ENCODE measurements around the gene PODXL. TPM values are rescaled to one million over a fixed set of nuclear protein-coding genes. Genes with fewer than 3 reads are reported as not detected.

PODXL gene
- total and polyA plus RNA-seq, 2 of the 8 experiments (the other 6 are each of a cell fraction or from before 2014, with no cell fraction given) = 638 to 925 TPM

- FAIRE-seq (no peak), DNase-seq (ENCODE audit: low read depth in 1 of 2, low spot score in 2 of 2) (no peak)
- H3K23me2 ChIP-seq (ENCODE audit: low read depth, low read length) = no peaks in the 10 kb centered on the region
- H4K8ac ChIP-seq (ENCODE audit: extremely low read depth, insufficient read depth, low read length) = peak overlapping the region; percentile 45; the same call in 1 of the 2 replicates
- H3K14ac ChIP-seq (ENCODE audit: insufficient read length) = no peak overlapping the region
- no peak overlapping the region for H2BK12ac ChIP-seq (ENCODE audit: low read depth, low read length)
- H3K79me1 ChIP-seq (ENCODE audit: low read depth, low read length) = no peaks in the 10 kb centered on the region; the same call in 1 of the 2 replicates
- H2BK15ac ChIP-seq (ENCODE audit: low read length) = no peak overlapping the region
- H3K9ac ChIP-seq (replicated peaks in 1 of 4; ENCODE audit: extremely low read depth in 1 of 4, low read depth in 3 of 4, low read length in 3 of 4) = no peak overlapping the region
- H3K9me3 ChIP-seq (ENCODE audit: insufficient read depth in 2 of 2, low read depth in 1 of 2, low read length in 1 of 2) = no peaks in the 10 kb centered on the region
- no peak overlapping the region for H3K18ac ChIP-seq (ENCODE audit: extremely low read depth, low read length)
- H2AK5ac ChIP-seq (ENCODE audit: low read depth, low read length) = no peak overlapping the region
- ChIA-PET CTCF (ENCODE audit: partially characterized antibody) (interaction anchor here (1.1 to 7.6 kb wide), 7 partner anchors 10 to 151 kb away, joined by 3 to 73 read pairs (median 5); no protein-coding TSS in a partner anchor), POLR2A (ENCODE audit: partially characterized antibody) (interaction anchor here (3.0 kb wide), 1 partner anchor 10 kb away, joined by 12 read pairs; no protein-coding TSS in a partner anchor)
- H3K27me3 ChIP-seq (replicated peaks in 1 of 4; ENCODE audit: control insufficient read depth in 3 of 4, extremely low read depth in 1 of 4, insufficient read depth in 3 of 4, low read length in 3 of 4) = no peaks in the 10 kb centered on the region
- peaks cover 22 to 26% of the 10 kb centered on the region in 2 experiments for H4K20me1 ChIP-seq (replicated peaks in 1 of 2; ENCODE audit: control insufficient read depth in 1 of 2, insufficient read depth in 2 of 2, low read length in 2 of 2)
- H3K23ac ChIP-seq (ENCODE audit: insufficient read length) = no peak overlapping the region
- H3K4me3 ChIP-seq (ENCODE audit: extremely low read depth in 1 of 4, insufficient read depth in 2 of 4, low read depth in 3 of 4, low read length in 4 of 4) = no peak overlapping the region
- H3K27ac ChIP-seq (ENCODE audit: low read depth, low read length) = no peak overlapping the region
- no peak overlapping the region for H3K4ac ChIP-seq (replicated peaks; ENCODE audit: insufficient read length, low read depth, low read length)
- H3K4me1 ChIP-seq (replicated peaks in 1 of 4; ENCODE audit: control insufficient read depth in 3 of 4, insufficient read depth in 4 of 4, low read length in 3 of 4) = peaks cover 0 to 4% (median 3%) of the 10 kb centered on the region in 4 experiments; a peak in 2 of 7 replicates
- H4K5ac ChIP-seq (ENCODE audit: insufficient read length, low read depth, low read length) = no peak overlapping the region
- WGBS, 2 experiments (ENCODE audit: extremely low coverage in 1 of 2, insufficient coverage in 1 of 2, insufficient read length in 1 of 2, insufficient replicate concordance in 2 of 2, low coverage in 1 of 2, low lambda C conversion rate in 2 of 2, missing lambda C conversion rate in 1 of 2) = 92% methylated on average over 6 of the region's 6 CpGs; no CpG with 5 or more reads in 1 of the 2 experiments
- no peak overlapping the region for H2AFZ ChIP-seq (ENCODE audit: low read length)
- no peak overlapping the region; the same call in 1 of the 2 replicates for H2BK5ac ChIP-seq (ENCODE audit: low read depth, low read length)
- H3K79me2 ChIP-seq (ENCODE audit: control insufficient read depth in 1 of 2, insufficient read depth in 2 of 2, low read length in 2 of 2) = peaks cover 0 to 21% of the 10 kb centered on the region in 2 experiments; a peak in 2 of 4 replicates
- no peak overlapping the region for H2BK20ac ChIP-seq (ENCODE audit: low read length)
- H2BK120ac ChIP-seq (replicated peaks; ENCODE audit: low read depth, low read length) = no peak overlapping the region
- no peak overlapping the region for H3K4me2 ChIP-seq (ENCODE audit: insufficient read depth in 1 of 2, low read depth in 2 of 2, low read length in 2 of 2)
- H3K36me3 ChIP-seq (ENCODE audit: control insufficient read depth in 2 of 4, insufficient read depth in 4 of 4, low read length in 3 of 4) = peaks cover 64 to 99% (median 89%) of the 10 kb centered on the region in 4 experiments
- no peak overlapping the region for H4K91ac ChIP-seq (replicated peaks; ENCODE audit: insufficient read length, low read length)
- no peak overlapping the region for H3K56ac ChIP-seq (replicated peaks; ENCODE audit: insufficient read length, low read depth, low read length)
- TF ChIP-seq TAF7 (optimal IDR thresholded peaks at IDR 0.05; ENCODE audit: borderline replicate concordance, low read depth, low read length) (no peak), SP4 (IDR thresholded peaks at IDR 0.05; ENCODE audit: low read length) (peak; percentile 25; the same call in 1 of the 2 replicates), POLR2A (IDR thresholded peaks at IDR 0.05; ENCODE audit: control extremely low read depth in 1 of 2, low read depth in 2 of 2, low read length in 2 of 2) (peak; percentile 24 to 68; a peak in 1 of 3 replicates)
Measured at GRCh38 chr7:131503639-131504038, 52.8 kb downstream of the PODXL start.

All from H1 (cell line).